HL-60 (cell line): ENCODE data around the gene OR11H12.
"Not testable (repeated sequence)": the region's sequence is repeated elsewhere in the genome, so short reads cannot be mapped to it uniquely, and the experiment has no call there.

Source experiments
- CTCF ChIP-seq: IDR thresholded peaks from one replicate; pipeline ENCODE4 v1.5.1; 2011; ENCODE audit warnings: low read length, control low read depth, inconsistent platforms; ENCODE audit not compliant: insufficient read depth
- GABPA ChIP-seq: IDR thresholded peaks from 2 replicates; pipeline ENCODE4 v1.6.1; 2012; ENCODE audit warnings: low read depth
- POLR2AphosphoS5 ChIP-seq: IDR thresholded peaks from 2 replicates; pipeline ENCODE4 v1.6.1; 2012; ENCODE audit warnings: low read depth
- REST ChIP-seq: IDR thresholded peaks from 2 replicates; pipeline ENCODE4 v1.6.1; 2012; ENCODE audit warnings: low read depth; ENCODE audit not compliant: insufficient replicate concordance

GRCh38 chr14:18582908-18583307 is 18.0 kb upstream of the OR11H12 start:
- not testable (repeated sequence) for TF ChIP-seq CTCF, POLR2AphosphoS5, GABPA, REST
